SK-N-SH treated with all-trans-retinoic acid at 6 μM for 48 hours (cell line): ENCODE measurements around the gene SNX32.

ENCODE experiments used
- ATAC-seq: fragments of 200-7000 bp; cut with Tn5 transposase; 3 replicates; pipeline ENCODE4 v1.9.1; 2020; ENCODE audit warnings: mild to moderate bottlenecking, moderate library complexity
- ARNTL ChIP-seq: fragments of 450-650 bp; formaldehyde crosslinking; IDR thresholded peaks from 2 replicates; pipeline ENCODE4 v1.5.0; 2020; ENCODE audit warnings: low read depth, mild to moderate bottlenecking, moderate library complexity, borderline replicate concordance
- BACH2 ChIP-seq: fragments of 250-450 bp; sonication (Bioruptor Pico); IDR thresholded peaks from 2 replicates; pipeline ENCODE4 v1.9.0; 2021; ENCODE audit warnings: mild to moderate bottlenecking, borderline replicate concordance
- CSDC2 ChIP-seq: fragments of 250-450 bp; sonication (Bioruptor Pico); IDR thresholded peaks from 2 replicates; pipeline ENCODE4 v1.5.0; 2020; ENCODE audit warnings: mild to moderate bottlenecking, moderate library complexity
- ESRRG ChIP-seq: fragments of 250-450 bp; sonication (Bioruptor Pico); IDR thresholded peaks from 2 replicates; pipeline ENCODE4 v1.6.1; 2021; ENCODE audit warnings: mild to moderate bottlenecking
- ISL1 ChIP-seq: fragments of 250-450 bp; sonication (Bioruptor Pico); IDR thresholded peaks from 2 replicates; pipeline ENCODE4 v2.1.2; 2022; ENCODE audit warnings: mild to moderate bottlenecking, moderate library complexity
- OSR1 ChIP-seq: fragments of 250-450 bp; sonication (Bioruptor Pico); IDR thresholded peaks from 2 replicates; pipeline ENCODE4 v1.8.0; 2022; ENCODE audit warnings: moderate library complexity, mild to moderate bottlenecking, inconsistent platforms
- PPARA ChIP-seq: fragments of 250-450 bp; sonication (Bioruptor Pico); IDR thresholded peaks from 2 replicates; pipeline ENCODE4 v1.5.0; 2020; ENCODE audit warnings: mild to moderate bottlenecking, borderline replicate concordance
- RARB ChIP-seq: fragments of 250-450 bp; sonication (Bioruptor Pico); IDR thresholded peaks from 2 replicates; pipeline ENCODE4 v1.8.0; 2021; ENCODE audit warnings: mild to moderate bottlenecking, moderate library complexity
- SNAI2 ChIP-seq: fragments of 250-450 bp; sonication (Bioruptor Pico); IDR thresholded peaks from 2 replicates; pipeline ENCODE4 v1.5.0; 2020; ENCODE audit warnings: mild to moderate bottlenecking, moderate library complexity
- TCF4 ChIP-seq: fragments of 250-450 bp; sonication (Bioruptor Pico); IDR thresholded peaks from 2 replicates; pipeline ENCODE4 v1.8.0; 2021; ENCODE audit warnings: mild to moderate bottlenecking, moderate library complexity, borderline replicate concordance
- TOX ChIP-seq: fragments of 250-450 bp; sonication (Bioruptor Pico); IDR thresholded peaks from 2 replicates; pipeline ENCODE4 v1.8.0; 2021; ENCODE audit warnings: mild to moderate bottlenecking, moderate library complexity, borderline replicate concordance
- ZFP3 ChIP-seq: fragments of 250-450 bp; sonication (Bioruptor Pico); IDR thresholded peaks from 2 replicates; pipeline ENCODE4 v1.5.0; 2020; ENCODE audit warnings: mild to moderate bottlenecking, moderate library complexity
- ZFP30 ChIP-seq: fragments of 450-650 bp; formaldehyde crosslinking; IDR thresholded peaks from 2 replicates; pipeline ENCODE4 v1.5.0; 2022; ENCODE audit warnings: mild to moderate bottlenecking, moderate library complexity
- ZNF70 ChIP-seq: fragments of 450-650 bp; formaldehyde crosslinking; IDR thresholded peaks from 2 replicates; pipeline ENCODE4 v1.5.0; 2020; ENCODE audit warnings: mild to moderate bottlenecking, moderate library complexity
- ZNF8 ChIP-seq: fragments of 450-650 bp; formaldehyde crosslinking; IDR thresholded peaks from 2 replicates; pipeline ENCODE4 v1.5.0; 2020; ENCODE audit warnings: mild to moderate bottlenecking, moderate library complexity
- TF ChIP-seq, protein P1 (sequence below): fragments of 250-450 bp; sonication (Bioruptor Pico); IDR thresholded peaks from 2 replicates; pipeline ENCODE4 v1.5.1; 2021; ENCODE audit warnings: mild to moderate bottlenecking, moderate library complexity
- TF ChIP-seq, protein P2 (sequence below): fragments of 250-450 bp; sonication (Bioruptor Pico); IDR thresholded peaks from 2 replicates; pipeline ENCODE4 v1.8.0; 2020; ENCODE audit warnings: mild to moderate bottlenecking, moderate library complexity, borderline replicate concordance
- TF ChIP-seq, protein P3 (sequence below): fragments of 250-450 bp; sonication (Bioruptor Pico); IDR thresholded peaks from 2 replicates; pipeline ENCODE4 v1.8.0; 2021; ENCODE audit warnings: low read depth, mild to moderate bottlenecking, moderate library complexity, borderline replicate concordance
- TF ChIP-seq, protein P4 (sequence below): fragments of 250-450 bp; sonication (Bioruptor Pico); IDR thresholded peaks from 2 replicates; pipeline ENCODE4 v1.5.1; 2020; ENCODE audit warnings: low read depth, mild to moderate bottlenecking, moderate library complexity

The SNX32 gene

DNA sequence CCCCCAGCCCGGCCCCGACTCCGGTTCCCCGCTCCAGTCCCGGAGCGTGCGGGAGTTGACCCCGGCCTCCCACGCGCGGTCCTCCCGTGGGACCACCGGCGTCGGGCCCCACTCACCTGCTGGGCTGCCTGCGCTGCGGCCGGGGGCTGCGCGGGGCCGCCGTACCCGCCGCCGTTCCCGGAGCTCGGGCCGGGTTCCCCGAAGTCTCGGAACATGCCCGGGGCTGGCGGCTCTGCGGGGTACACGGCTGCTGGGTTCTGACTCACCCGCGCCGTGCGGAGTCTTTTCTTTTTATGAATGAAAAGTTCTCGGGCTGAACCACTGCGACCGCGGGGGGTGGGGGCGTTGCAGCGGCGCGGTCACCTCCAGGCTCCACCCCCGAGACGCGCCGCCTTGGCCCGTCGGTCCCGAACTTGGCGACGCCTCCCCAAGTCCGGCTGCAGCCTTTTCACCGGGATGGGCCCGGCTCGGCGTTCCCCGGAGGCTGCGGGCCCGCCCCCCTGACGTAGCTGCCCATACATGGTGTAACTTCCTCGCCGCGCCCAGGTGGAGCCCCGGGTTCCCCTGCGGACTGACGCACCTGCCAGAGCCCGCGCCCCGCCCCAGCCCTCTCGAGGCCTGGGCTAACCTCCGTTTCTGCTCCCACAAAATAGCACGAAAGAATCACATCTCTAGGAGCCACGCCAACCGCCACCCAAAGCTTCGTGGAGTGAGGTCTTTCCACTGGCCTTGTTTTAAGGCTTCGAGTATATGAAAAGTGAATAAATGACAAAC, 66.5 kb downstream of the SNX32 start, which contains the start of gene FOSL1:
Gene FOSL1 (minus strand): TSS at position 264 of the 774 bp plus-strand sequence. CDS start 49 bp downstream, at position 215.
- ATAC-seq, result peak; percentile 80

DNA sequence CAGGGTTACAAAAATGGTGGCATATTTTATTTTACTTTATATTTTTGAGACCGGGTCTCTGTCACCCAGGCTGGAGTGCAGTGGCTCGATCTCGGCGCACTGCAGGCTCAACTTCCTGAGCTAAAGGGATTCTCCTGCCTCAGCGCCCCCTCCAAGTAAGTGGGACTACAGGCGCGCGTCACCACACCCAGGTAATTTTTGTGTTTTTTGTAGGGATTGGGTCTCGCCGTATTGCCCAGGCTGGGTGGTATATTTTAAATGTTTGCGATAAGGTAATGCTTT, 67.1 kb downstream of the SNX32 start:
- no peak for ATAC-seq
- no peak for TF ChIP-seq ZFP3 (CRISPR knock-in tag)
- no peak for TF ChIP-seq ARNTL (CRISPR knock-in tag)
- no peak for TF ChIP-seq ISL1 (CRISPR knock-in tag)
- no peak for TF ChIP-seq CSDC2 (CRISPR knock-in tag)
- TF ChIP-seq, protein P1, sequence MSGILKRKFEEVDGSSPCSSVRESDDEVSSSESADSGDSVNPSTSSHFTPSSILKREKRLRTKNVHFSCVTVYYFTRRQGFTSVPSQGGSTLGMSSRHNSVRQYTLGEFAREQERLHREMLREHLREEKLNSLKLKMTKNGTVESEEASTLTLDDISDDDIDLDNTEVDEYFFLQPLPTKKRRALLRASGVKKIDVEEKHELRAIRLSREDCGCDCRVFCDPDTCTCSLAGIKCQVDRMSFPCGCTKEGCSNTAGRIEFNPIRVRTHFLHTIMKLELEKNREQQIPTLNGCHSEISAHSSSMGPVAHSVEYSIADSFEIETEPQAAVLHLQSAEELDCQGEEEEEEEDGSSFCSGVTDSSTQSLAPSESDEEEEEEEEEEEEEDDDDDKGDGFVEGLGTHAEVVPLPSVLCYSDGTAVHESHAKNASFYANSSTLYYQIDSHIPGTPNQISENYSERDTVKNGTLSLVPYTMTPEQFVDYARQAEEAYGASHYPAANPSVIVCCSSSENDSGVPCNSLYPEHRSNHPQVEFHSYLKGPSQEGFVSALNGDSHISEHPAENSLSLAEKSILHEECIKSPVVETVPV, result no peak
- TF ChIP-seq OSR1, result no peak
- TF ChIP-seq, protein P2, sequence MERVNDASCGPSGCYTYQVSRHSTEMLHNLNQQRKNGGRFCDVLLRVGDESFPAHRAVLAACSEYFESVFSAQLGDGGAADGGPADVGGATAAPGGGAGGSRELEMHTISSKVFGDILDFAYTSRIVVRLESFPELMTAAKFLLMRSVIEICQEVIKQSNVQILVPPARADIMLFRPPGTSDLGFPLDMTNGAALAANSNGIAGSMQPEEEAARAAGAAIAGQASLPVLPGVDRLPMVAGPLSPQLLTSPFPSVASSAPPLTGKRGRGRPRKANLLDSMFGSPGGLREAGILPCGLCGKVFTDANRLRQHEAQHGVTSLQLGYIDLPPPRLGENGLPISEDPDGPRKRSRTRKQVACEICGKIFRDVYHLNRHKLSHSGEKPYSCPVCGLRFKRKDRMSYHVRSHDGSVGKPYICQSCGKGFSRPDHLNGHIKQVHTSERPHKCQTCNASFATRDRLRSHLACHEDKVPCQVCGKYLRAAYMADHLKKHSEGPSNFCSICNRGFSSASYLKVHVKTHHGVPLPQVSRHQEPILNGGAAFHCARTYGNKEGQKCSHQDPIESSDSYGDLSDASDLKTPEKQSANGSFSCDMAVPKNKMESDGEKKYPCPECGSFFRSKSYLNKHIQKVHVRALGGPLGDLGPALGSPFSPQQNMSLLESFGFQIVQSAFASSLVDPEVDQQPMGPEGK (CRISPR knock-in tag), result no peak
- TF ChIP-seq, protein P3, sequence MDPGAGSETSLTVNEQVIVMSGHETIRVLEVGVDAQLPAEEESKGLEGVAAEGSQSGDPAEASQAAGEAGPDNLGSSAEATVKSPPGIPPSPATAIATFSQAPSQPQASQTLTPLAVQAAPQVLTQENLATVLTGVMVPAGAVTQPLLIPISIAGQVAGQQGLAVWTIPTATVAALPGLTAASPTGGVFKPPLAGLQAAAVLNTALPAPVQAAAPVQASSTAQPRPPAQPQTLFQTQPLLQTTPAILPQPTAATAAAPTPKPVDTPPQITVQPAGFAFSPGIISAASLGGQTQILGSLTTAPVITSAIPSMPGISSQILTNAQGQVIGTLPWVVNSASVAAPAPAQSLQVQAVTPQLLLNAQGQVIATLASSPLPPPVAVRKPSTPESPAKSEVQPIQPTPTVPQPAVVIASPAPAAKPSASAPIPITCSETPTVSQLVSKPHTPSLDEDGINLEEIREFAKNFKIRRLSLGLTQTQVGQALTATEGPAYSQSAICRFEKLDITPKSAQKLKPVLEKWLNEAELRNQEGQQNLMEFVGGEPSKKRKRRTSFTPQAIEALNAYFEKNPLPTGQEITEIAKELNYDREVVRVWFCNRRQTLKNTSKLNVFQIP (CRISPR knock-in tag), result no peak

More for the DNA sequence above, 66.5 kb downstream of the SNX32 start, which contains the start of gene FOSL1:
- TF ChIP-seq BACH2 (no peak), TCF4 (CRISPR knock-in tag) (no peak), ZNF70 (no peak), ZFP30 (no peak), ESRRG (CRISPR knock-in tag) (no peak), RARB (CRISPR knock-in tag) (no peak), SNAI2 (CRISPR knock-in tag) (no peak), ISL1 (CRISPR knock-in tag) (no peak), OSR1 (no peak), TOX (CRISPR knock-in tag) (no peak), ARNTL (CRISPR knock-in tag) (no peak), PPARA (no peak), CSDC2 (CRISPR knock-in tag) (no peak)
- TF ChIP-seq, protein P2 (CRISPR knock-in tag), result no peak
- TF ChIP-seq, protein P4, sequence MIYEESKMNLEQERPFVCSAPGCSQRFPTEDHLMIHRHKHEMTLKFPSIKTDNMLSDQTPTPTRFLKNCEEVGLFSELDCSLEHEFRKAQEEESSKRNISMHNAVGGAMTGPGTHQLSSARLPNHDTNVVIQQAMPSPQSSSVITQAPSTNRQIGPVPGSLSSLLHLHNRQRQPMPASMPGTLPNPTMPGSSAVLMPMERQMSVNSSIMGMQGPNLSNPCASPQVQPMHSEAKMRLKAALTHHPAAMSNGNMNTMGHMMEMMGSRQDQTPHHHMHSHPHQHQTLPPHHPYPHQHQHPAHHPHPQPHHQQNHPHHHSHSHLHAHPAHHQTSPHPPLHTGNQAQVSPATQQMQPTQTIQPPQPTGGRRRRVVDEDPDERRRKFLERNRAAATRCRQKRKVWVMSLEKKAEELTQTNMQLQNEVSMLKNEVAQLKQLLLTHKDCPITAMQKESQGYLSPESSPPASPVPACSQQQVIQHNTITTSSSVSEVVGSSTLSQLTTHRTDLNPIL (CRISPR knock-in tag), result no peak
- TF ChIP-seq, protein P3 (CRISPR knock-in tag), result no peak
- TF ChIP-seq, all 23 proteins: peak for 0

DNA sequence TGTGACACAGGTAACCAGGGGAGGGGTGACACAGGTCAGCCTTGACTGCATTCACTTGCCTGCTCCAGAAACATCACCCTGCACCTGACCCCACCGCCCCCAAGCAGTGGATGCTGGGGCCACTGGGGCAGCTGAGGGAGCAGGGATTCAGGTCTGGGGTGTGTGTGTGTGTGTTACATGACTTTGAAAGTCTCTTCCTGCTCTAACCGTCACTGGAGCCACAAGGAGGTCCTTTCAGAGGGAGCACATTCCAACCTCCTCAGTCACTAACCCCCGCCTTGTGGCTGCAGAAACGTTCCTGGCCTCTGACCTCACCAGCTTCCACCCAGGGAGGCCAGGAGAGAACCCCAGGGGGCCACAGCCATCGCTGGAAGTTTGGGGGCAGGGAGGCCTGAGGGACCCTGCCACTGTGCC, 69.3 kb downstream of the SNX32 start:
- TF ChIP-seq TOX (CRISPR knock-in tag), result no peak
- TF ChIP-seq, protein P1, result no peak
- TF ChIP-seq ZNF8 (CRISPR knock-in tag), result no peak
- TF ChIP-seq, protein P3 (CRISPR knock-in tag), result no peak
- TF ChIP-seq, protein P4 (CRISPR knock-in tag), result no peak
- TF ChIP-seq CSDC2 (CRISPR knock-in tag), result no peak
- no peak for TF ChIP-seq ARNTL (CRISPR knock-in tag)
- TF ChIP-seq ZNF70, result no peak
- TF ChIP-seq ZFP3 (CRISPR knock-in tag), result no peak
- no peak for TF ChIP-seq TCF4 (CRISPR knock-in tag)
- peak; percentile 41 for ATAC-seq
